ENCODE results near the gene ITFG1. TPM values are rescaled to one million over a fixed set of nuclear protein-coding genes. Genes with fewer than 3 reads are reported as not detected.

ITFG1 gene
- total RNA-seq, 2 donors from 2014 or later, result 17.8 to 24.6 TPM

DNA sequence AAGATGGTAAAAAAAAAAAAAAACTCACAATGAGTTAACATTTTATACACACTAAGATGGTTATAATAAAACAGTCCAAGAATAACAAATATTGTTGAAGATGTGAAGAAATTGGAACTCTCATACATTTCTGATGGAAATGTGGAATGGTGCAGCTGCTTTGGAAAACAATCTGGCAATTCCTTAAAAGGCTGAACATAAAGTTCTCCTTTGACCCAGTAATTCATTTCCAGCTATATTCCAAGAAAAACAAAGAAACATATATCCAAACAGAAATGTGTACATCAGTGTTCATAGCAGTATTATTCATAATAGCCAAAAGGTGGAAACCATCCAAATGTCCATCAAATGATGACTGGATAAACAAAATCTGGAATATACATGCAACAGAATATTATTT, 219.8 kb downstream of the ITFG1 start:
- TF ChIP-seq CTCF (IDR thresholded peaks at IDR 0.05) (no peak), POLR2A (IDR thresholded peaks at IDR 0.05) (no peak)
- DNase-seq (no peak), ATAC-seq (no peak)
- H3K4me1 ChIP-seq, result no peaks in the 10 kb centered on the region
- no peaks in the 10 kb centered on the region for H3K36me3 ChIP-seq (replicated peaks in 1 of 2; ENCODE audit: insufficient read depth in 1 of 2, low read depth in 2 of 2)
- no peaks in the 10 kb centered on the region for H3K27me3 ChIP-seq
- H3K27ac ChIP-seq, result no peak overlapping the region
- no peak overlapping the region for H3K4me3 ChIP-seq
- no peaks in the 10 kb centered on the region for H3K9me3 ChIP-seq
- intact Hi-C loops (cut with DNase I), result no loop called here

- no peak for DNase-seq
- 81 to 92% methylated on average over 6 of the region's 6 CpGs for WGBS, 2 donors
- Histone ChIP-seq H3K9me3 (no peaks in the 10 kb centered on the region), H3K4me1 (no peaks in the 10 kb centered on the region), H3K4me3 (no peak overlapping the region), H3K36me3 (replicated peaks in 1 of 2; ENCODE audit: insufficient read depth in 1 of 2, low read depth in 2 of 2) (no peaks in the 10 kb centered on the region), H3K27me3 (no peaks in the 10 kb centered on the region), H3K27ac (no peak overlapping the region)
- intact Hi-C loops (cut with DNase I), result no loop called here
- no peak for TF ChIP-seq POLR2A (IDR thresholded peaks at IDR 0.05)
- TF ChIP-seq CTCF (IDR thresholded peaks at IDR 0.05), result no peak
- no peak for ATAC-seq
These were observed 224.1 kb downstream of the ITFG1 start for GRCh38 chr16:47236716-47237115.

GRCh38 chr16:47230296-47230695, 230.6 kb downstream of the ITFG1 start:
- ATAC-seq (no peak), DNase-seq (no peak)
- WGBS, 2 donors, result 88 to 91% methylated on average over 6 of the region's 6 CpGs
- Histone ChIP-seq H3K9me3 (no peaks in the 10 kb centered on the region), H3K4me1 (no peaks in the 10 kb centered on the region), H3K27me3 (no peaks in the 10 kb centered on the region), H3K27ac (no peak overlapping the region), H3K4me3 (no peak overlapping the region), H3K36me3 (replicated peaks in 1 of 2; ENCODE audit: insufficient read depth in 1 of 2, low read depth in 2 of 2) (no peaks in the 10 kb centered on the region)
- intact Hi-C loops (cut with DNase I), result no loop called here
- TF ChIP-seq POLR2A (IDR thresholded peaks at IDR 0.05) (no peak), CTCF (IDR thresholded peaks at IDR 0.05) (no peak)

DNA sequence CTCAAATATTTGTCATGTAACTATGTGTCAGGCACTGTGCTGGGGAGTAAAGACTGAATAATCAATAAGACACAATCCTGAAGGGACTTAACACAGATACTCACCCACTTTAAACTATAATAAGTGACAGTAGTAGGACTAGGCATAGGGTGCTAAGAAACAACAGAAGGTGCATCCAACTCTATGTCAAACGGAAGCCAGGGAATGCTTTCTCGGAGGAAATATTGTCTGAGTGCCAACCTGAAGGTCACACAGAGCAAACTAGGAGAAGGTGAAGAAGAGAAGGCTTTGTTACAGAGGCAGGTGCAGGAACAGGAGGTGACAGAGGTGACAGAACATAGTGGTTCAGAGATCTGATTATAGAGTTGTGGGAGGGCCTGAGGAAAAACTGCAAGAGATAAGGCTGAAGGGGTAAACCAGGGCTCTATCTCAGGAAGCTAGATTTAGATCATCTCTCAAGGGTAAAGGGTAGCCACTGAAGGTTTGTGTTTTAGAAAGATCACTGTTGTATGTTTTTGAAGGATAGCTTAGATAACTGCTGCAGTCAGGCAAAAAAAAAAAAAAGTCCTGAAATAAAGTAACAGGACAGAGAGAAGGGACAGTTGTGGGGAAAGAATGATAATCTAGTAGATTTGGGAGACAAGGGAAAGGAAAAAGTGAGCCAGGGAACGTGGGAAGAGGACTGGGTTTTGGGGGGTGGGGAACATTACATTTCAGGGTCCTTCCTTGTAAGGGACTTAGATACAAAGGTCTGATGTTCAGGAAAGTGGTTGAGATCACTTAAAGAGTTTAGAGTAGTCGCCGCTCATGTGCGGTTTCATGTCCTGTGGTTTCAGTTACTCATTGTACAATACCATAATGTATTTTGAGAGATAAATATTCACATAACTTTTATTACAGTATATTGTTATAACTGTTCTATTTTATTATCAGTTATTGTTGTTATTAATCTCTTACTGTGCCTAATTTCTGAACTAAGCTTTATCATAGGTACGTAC, 231.5 kb downstream of the ITFG1 start:
- Histone ChIP-seq H3K4me3 (no peak overlapping the region), H3K36me3 (replicated peaks in 1 of 2; ENCODE audit: insufficient read depth in 1 of 2, low read depth in 2 of 2) (no peaks in the 10 kb centered on the region), H3K27me3 (no peaks in the 10 kb centered on the region), H3K9me3 (no peaks in the 10 kb centered on the region), H3K4me1 (no peaks in the 10 kb centered on the region), H3K27ac (no peak overlapping the region)
- DNase-seq (no peak), ATAC-seq (no peak)
- WGBS, 2 donors, result 75 to 76% methylated on average over 7 of the region's 7 CpGs
- TF ChIP-seq POLR2A (IDR thresholded peaks at IDR 0.05) (no peak), CTCF (IDR thresholded peaks at IDR 0.05) (no peak)
- intact Hi-C loops (cut with DNase I), result no loop called here

DNA sequence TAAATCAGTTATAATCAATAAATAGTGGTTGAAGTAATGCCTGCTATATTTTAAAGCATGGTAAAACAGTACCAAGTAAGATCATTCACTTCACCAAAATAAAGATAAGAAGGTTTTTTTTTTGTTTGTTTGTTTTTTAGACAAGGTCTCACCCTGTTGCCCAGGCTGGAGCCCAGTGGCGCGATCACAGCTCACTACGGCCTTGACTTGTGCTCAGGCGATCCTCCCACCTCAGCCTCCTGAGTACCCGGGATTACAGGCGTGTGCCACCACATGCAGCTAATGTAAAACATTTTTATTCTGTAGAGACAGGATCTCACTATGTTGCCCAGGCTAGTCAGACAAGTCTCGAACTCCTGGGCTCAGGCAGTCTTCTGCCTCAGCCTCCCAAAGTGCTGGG, 232.6 kb downstream of the ITFG1 start:
- H3K27me3 ChIP-seq, result no peaks in the 10 kb centered on the region
- no peaks in the 10 kb centered on the region for H3K4me1 ChIP-seq
- intact Hi-C loops (cut with DNase I), result no loop called here
- no peak overlapping the region for H3K27ac ChIP-seq
- no peaks in the 10 kb centered on the region for H3K36me3 ChIP-seq (replicated peaks in 1 of 2; ENCODE audit: insufficient read depth in 1 of 2, low read depth in 2 of 2)
- WGBS, 2 donors, result 92 to 94% methylated on average over 7 of the region's 7 CpGs
- no peak for DNase-seq
- no peak overlapping the region for H3K4me3 ChIP-seq
- TF ChIP-seq POLR2A (IDR thresholded peaks at IDR 0.05), result no peak
- TF ChIP-seq CTCF (IDR thresholded peaks at IDR 0.05), result no peak
- no peak for ATAC-seq
- H3K9me3 ChIP-seq, result no peaks in the 10 kb centered on the region

Data from body of pancreas (tissue), 4 donors.